Activated T-helper 2 cell treated with anti-CD3 and anti-CD28 coated beads, Interferon-gamma antibody, Interleukin-2, Interleukin-4, amounts not matched to agents 10 μg/mL and 5 μg/mL and 100 μg/mL, durations not matched to agents 14 hours and 24 hours and 36 hours (primary cell): ENCODE results near the gene CDC34. TPM values are rescaled to one million over a fixed set of nuclear protein-coding genes. Genes with fewer than 3 reads are reported as not detected.

ENCODE experiments used
- DNase-seq: peaks from one replicate; pipeline ENCODE4 v3.0.0; 2021; ENCODE audit warnings: low spot score
- H3K27ac Mint-ChIP-seq: one replicate; pipeline ENCODE4 v1.8.0; 2021; ENCODE audit warnings: mixed read lengths
- H3K27me3 Mint-ChIP-seq: one replicate; pipeline ENCODE4 v1.8.0; 2021; ENCODE audit warnings: low read depth, mixed read lengths
- H3K36me3 Mint-ChIP-seq: one replicate; pipeline ENCODE4 v1.8.0; 2021; ENCODE audit warnings: low read depth, mixed read lengths
- H3K4me1 Mint-ChIP-seq: one replicate; pipeline ENCODE4 v1.8.0; 2021; ENCODE audit warnings: low read depth, mixed read lengths
- H3K4me3 Mint-ChIP-seq: one replicate; pipeline ENCODE4 v1.8.0; 2021; ENCODE audit warnings: low read depth, mild to moderate bottlenecking, moderate library complexity, mixed read lengths
- H3K9me3 Mint-ChIP-seq: one replicate; pipeline ENCODE4 v1.8.0; 2021; ENCODE audit warnings: mixed read lengths
- intact Hi-C: fragments of 100-400 bp; cut with micrococcal nuclease; formaldehyde crosslinking; loops from one replicate; pipeline ENCODE4 v1.15.1; 2023
- total RNA-seq: library from RNA; stranded (reverse); gene quantifications from 2 replicates; pipeline ENCODE4 v1.2.3, GENCODE V29; 2022

Gene CDC34
- total RNA-seq, 1 donor from 2014 or later: 53.7 TPM

DNA sequence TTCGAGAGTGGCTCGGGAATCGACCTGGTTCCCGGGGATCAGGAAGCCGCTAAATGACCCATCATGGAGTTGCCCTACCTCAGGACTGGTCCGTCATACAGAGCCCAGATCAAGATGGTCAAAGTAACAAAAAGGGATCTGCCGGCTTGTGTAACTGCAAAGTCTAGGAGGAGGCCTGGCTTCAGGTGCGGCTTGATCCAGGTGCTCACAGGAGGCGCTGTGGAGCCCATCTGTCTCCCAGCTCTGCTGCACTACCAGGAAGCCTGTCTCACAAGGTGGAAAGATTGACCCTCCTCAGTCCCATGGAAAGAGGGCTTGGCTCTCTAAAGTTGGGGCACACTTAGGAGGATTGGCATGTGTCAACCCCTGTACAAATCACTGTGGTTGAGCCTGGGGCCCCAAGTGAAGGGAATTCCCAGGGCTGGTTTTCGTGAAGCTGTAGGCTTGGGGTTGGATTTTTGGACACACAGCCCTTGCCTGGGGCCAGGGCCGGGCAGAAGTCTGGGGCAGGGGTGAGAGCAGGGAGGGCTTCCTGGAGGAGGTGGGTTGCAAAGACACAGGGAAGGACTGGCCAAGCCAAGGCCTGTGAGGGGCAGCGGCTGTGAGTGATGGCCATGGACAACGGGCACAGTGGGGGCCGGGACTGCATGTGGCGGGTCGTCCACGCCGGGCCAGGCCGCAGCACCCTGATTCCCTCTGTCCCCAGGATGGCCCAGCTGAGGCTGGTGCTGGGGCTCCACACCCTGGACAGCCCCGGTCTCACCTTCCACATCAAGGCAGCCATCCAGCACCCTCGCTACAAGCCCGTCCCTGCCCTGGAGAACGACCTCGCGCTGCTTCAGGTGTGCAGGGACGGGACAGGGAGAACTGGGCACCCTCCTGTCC, 16.5 kb downstream of the CDC34 start:
- Mint-ChIP-seq H3K27me3 (no peaks in the 10 kb centered on the region), H3K27ac (no peak overlapping the region)
- no peak for DNase-seq

DNA sequence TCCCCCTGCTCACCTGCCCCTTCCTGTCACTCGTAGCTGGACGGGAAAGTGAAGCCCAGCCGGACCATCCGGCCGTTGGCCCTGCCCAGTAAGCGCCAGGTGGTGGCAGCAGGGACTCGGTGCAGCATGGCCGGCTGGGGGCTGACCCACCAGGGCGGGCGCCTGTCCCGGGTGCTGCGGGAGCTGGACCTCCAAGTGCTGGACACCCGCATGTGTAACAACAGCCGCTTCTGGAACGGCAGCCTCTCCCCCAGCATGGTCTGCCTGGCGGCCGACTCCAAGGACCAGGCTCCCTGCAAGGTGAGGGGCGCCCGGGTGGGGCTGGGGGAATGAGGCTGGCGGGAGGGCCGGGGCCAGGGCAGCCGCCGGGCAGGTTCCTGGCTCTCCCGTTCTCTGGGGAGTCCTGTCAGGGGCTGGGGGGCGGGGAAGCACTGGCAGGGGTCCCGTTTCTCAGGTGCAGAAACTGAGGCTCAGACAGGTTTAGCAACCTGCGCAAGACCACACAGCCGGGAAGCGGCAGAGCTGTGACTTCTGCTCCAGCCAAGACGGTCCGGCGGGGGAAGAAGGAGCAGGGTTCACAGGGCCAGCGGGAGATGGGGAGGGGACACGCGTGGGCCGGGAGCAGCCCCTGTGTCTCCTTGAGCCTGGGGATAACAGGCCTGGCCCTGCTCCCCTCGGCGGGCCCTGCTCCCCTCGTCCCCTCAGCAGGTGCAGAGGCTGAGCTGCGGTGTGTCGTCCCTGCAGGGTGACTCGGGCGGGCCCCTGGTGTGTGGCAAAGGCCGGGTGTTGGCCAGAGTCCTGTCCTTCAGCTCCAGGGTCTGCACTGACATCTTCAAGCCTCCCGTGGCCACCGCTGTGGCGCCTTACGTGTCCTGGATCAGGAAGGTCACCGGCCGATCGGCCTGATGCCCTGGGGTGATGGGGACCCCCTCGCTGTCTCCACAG, 17.6 kb downstream of the CDC34 start:
- no peak overlapping the region for H3K4me3 Mint-ChIP-seq
- no peak overlapping the region for H3K27ac Mint-ChIP-seq
- no peaks in the 10 kb centered on the region for H3K27me3 Mint-ChIP-seq
- peaks cover 8% of the 10 kb centered on the region for H3K36me3 Mint-ChIP-seq
- H3K4me1 Mint-ChIP-seq: peaks cover 6% of the 10 kb centered on the region
- DNase-seq: no peak
- H3K9me3 Mint-ChIP-seq: no peaks in the 10 kb centered on the region
- intact Hi-C loops: no loop called here

More for the DNA sequence above, 16.5 kb downstream of the CDC34 start:
- Mint-ChIP-seq H3K4me3 (no peak overlapping the region), H3K9me3 (no peaks in the 10 kb centered on the region), H3K4me1 (peaks cover 8% of the 10 kb centered on the region), H3K36me3 (peaks cover 11% of the 10 kb centered on the region)
- intact Hi-C loops: no loop called here

DNA sequence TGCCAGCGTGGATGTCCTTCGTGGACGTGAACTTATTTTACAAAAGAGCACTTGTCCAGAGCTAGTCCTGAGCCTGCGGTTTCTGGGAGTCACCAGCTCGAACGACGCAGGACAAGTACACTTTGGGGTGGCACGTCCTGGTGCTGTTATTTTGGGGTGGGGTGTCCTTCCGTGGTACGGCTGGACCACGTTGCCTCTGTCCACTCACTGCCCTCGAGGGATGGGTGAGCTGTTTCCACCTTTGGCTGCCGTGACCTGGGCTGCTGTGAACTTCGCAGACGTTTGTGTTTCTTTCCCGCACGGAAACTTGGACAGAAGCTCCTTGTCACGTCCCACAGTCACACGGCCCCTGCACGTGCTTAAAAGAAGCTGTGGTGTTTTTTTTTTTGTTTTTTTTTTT, 23.3 kb downstream of the CDC34 start:
- H3K27me3 Mint-ChIP-seq: no peaks in the 10 kb centered on the region
- DNase-seq: no peak
- H3K9me3 Mint-ChIP-seq: no peaks in the 10 kb centered on the region
- H3K4me1 Mint-ChIP-seq: no peaks in the 10 kb centered on the region
- intact Hi-C loops: no loop called here
- H3K27ac Mint-ChIP-seq: no peak overlapping the region
- H3K4me3 Mint-ChIP-seq: no peak overlapping the region
- H3K36me3 Mint-ChIP-seq: no peaks in the 10 kb centered on the region

DNA sequence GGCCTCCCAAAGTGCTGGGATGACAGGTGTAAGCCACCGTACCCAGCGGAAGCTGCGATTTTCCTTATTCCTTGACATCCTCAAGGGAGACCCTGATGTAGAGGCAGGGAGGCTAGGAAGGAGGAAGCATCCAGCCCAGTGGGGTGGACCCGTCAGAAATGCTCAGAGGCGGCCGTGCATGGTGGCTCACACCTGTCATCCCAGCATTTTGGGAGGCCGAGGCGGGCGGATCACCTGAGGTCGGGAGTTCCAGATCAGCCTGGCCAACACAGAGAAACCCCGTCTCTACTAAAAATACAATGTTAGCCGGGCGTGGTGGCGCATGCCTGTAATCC, 23.9 kb downstream of the CDC34 start:
- no peaks in the 10 kb centered on the region for H3K9me3 Mint-ChIP-seq
- no peak overlapping the region for H3K4me3 Mint-ChIP-seq
- H3K4me1 Mint-ChIP-seq: no peaks in the 10 kb centered on the region
- no peak overlapping the region for H3K27ac Mint-ChIP-seq
- no peak for DNase-seq
- H3K27me3 Mint-ChIP-seq: no peaks in the 10 kb centered on the region
- intact Hi-C loops: no loop called here
- no peaks in the 10 kb centered on the region for H3K36me3 Mint-ChIP-seq

DNA sequence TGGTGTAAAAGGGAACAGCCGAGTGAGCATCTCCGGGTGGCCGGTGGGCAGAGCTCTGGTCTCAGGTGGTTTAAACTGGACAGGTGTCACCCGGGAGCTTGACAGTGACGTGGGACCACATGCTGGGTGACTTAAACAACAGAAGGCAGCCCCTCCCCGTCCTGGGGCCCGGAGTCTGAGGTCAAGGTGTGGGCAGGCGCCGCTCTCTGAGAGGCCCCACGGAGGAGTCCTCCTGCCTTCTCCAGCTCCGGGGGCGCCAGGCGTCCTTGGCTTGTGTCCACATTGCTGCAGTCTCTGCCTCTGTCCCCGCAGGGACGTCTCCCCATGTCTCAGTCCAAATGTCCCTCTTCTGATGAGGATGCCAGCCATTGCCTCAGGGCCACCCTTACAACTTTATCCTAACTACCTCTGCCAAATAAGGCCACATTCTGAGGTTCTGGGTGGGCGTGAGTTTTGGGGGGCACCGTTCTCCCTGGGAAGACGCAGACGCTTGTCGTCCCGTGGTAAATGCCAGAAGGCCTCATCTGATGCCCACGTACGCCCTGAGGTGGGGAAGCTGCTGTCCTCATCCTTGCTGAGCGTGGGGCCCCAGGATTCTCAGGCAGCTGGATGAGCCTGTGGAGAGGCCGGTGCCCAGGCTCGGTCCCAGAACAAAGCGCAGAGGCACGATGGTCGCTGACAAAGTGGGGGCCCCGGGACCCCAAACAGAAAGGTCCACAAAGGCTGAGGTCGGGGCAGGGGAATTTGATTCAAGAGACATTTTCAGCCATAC, 25.2 kb downstream of the CDC34 start:
- Mint-ChIP-seq H3K27me3 (no peaks in the 10 kb centered on the region), H3K9me3 (no peaks in the 10 kb centered on the region), H3K4me3 (no peak overlapping the region), H3K4me1 (no peaks in the 10 kb centered on the region), H3K27ac (no peak overlapping the region), H3K36me3 (no peaks in the 10 kb centered on the region)
- DNase-seq: no peak
- intact Hi-C loops: no loop called here

DNA sequence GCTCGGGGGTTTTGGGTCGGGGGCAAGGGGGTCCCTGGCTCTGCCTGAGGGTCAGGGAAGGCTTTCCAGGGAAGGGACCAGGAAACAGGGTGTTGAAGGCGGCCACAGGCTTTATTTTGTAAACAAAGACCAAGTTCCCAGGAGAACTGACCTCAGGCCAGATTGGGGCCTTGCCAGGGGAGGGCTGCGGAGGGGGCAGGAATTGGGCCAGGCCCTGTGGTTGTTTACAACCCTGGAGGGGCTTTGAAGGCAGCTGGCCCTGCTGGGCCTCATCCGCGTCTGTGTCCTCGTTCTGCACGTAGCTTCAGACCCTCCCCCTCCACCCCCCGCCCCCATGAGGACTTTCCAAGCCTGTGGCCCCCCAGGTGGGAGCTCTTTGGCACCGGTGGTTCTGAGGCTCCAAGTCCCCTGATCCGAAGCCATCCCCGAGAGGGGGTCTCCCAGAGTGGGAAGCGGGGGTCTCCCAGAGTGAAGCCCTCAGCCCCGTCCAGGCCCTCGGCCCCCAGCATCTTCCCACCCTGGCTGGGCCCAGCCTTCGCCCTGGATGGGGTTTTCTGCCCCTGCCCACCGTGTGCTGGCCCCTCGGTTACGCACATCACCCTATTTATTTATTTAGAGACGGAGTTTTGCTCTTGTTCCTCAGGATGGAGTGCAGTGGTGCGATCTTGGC, 27.3 kb downstream of the CDC34 start:
- intact Hi-C loops: no loop called here
- H3K4me3 Mint-ChIP-seq: no peak overlapping the region

DNA sequence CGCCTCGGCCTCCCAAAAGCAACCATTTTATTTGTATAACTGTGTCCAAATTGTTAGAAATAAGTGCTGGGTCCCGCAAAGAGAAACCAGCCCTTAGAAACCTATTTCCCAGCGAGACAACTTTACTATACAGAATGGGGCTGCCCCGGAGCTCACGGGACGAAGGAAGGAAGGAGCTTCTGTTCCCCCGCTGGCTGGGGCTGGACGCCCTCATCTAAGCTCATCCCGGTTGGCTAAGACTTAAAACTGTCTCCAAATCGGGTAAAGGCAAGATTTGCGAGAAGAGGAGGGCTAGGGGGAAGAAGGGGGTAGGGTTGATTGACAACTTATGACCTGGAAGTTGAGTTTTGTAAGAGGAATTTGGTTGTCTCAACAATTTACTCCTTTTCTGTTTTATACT, 28.6 kb downstream of the CDC34 start:
- Mint-ChIP-seq H3K27me3 (no peaks in the 10 kb centered on the region), H3K4me3 (no peak overlapping the region), H3K27ac (no peak overlapping the region), H3K4me1 (no peaks in the 10 kb centered on the region), H3K9me3 (no peaks in the 10 kb centered on the region), H3K36me3 (no peaks in the 10 kb centered on the region)
- DNase-seq: no peak
- intact Hi-C loops: no loop called here

More for the DNA sequence above, 27.3 kb downstream of the CDC34 start:
- Mint-ChIP-seq H3K9me3 (no peaks in the 10 kb centered on the region), H3K4me1 (no peaks in the 10 kb centered on the region), H3K27me3 (no peaks in the 10 kb centered on the region), H3K27ac (no peak overlapping the region), H3K36me3 (no peaks in the 10 kb centered on the region)
- no peak for DNase-seq

DNA sequence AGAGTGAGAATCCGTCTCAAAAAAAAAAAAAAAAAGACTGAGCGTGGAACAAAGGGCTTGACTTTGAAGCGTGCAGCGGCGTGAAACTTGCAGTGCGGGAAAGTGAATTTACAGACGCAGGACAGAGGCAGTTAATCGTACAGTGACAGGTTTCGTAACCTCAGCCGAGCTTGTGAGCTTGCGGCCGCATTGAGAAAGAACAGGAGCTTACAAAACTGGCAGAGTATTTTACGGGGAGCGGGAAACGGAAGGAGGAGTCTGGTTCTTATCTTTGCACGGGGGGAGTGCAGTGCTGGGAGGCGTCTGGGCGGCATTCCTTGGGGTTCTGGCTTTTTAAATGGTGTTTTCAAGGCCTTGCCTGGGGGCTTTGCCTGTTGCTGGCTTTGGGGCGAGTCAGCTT, 34.8 kb downstream of the CDC34 start:
- DNase-seq: no peak
- no peak overlapping the region for H3K4me3 Mint-ChIP-seq
- intact Hi-C loops: no loop called here
- no peak overlapping the region for H3K27ac Mint-ChIP-seq
- H3K36me3 Mint-ChIP-seq: no peaks in the 10 kb centered on the region
- peaks cover 6% of the 10 kb centered on the region for H3K4me1 Mint-ChIP-seq
- H3K27me3 Mint-ChIP-seq: no peaks in the 10 kb centered on the region
- H3K9me3 Mint-ChIP-seq: no peaks in the 10 kb centered on the region

DNA sequence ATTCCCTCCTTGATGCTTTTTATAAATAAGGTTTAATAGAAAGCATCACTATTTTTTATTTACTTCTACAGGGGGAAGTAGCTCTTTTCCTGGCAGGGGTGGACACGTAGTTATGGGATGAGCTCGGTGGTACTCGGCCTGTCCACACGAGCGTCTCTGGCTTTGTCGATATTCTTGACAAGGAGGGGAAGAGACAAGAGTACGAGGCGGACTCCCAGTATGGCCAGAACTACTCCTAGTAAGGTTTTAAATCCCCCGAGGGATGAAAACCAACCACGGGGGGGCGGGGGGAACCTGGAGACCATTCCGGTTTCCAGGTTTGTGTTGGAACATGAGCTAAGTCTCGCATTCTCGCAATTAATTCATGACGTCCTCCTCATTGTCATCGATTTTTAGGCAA, 35.3 kb downstream of the CDC34 start:
- DNase-seq: no peak
- peaks cover 10% of the 10 kb centered on the region for H3K4me1 Mint-ChIP-seq
- H3K27ac Mint-ChIP-seq: no peak overlapping the region
- intact Hi-C loops: no loop called here
- no peaks in the 10 kb centered on the region for H3K27me3 Mint-ChIP-seq
- H3K9me3 Mint-ChIP-seq: no peaks in the 10 kb centered on the region
- no peak overlapping the region for H3K4me3 Mint-ChIP-seq
- no peaks in the 10 kb centered on the region for H3K36me3 Mint-ChIP-seq

DNA sequence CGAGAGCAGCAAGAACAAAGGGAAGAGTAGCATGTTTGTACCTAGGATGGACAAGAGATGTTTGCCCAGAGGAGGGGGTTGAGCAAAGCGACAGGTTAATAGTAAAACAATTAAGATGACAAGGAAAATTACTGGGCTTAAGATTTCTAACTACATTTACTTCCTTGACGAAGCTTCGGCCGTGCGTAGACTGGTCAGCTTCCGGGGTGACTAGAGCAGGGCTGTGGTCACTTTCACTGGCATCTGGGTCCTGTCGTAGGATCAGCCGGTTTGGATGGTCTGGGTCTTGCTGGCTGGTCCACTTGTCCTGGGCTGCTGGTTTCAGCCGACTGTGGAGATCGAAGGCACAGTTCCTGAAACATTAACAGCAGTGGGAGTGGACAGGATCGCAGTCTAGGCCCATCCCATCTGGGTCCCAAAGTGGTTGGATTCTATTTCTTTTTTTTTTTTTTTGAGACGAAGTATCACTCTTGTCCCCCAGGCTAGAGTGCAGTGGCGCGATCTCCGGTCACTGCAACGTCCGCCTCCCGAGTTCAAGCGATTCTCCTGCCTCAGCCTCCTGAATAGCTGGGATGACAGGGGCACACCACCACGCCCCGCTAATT, 35.8 kb downstream of the CDC34 start:
- intact Hi-C loops: no loop called here
- Mint-ChIP-seq H3K27ac (no peak overlapping the region), H3K9me3 (no peaks in the 10 kb centered on the region), H3K27me3 (no peaks in the 10 kb centered on the region), H3K36me3 (no peaks in the 10 kb centered on the region), H3K4me3 (no peak overlapping the region), H3K4me1 (peaks cover 11% of the 10 kb centered on the region)
- no peak for DNase-seq

DNA sequence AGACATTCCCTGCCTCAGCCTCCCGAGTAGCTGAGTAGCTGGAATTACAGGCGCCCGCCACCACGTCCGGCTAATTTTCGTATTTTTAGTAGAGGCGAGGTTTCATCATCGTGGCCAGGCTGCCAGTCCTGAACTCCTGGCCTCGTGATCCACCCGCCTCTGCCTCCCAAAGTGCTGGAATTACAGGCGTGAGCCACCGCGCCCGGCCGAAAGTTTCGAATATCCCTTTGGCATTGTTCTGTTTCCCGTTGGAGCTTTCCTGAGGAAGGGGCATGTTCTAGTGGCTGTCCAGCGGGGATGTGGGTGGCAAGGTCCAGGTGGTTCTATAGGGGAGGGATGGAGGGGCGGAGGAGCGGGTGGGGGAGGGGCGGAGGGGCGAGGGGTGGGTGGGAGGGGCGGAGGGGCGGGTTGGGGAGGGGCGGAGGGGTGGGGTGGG, 38.7 kb downstream of the CDC34 start:
- intact Hi-C loops: loop anchor here (2.0 kb wide), 1 partner anchor 227 kb away; the partner anchor contains the start of gene PTBP1
- H3K27me3 Mint-ChIP-seq: no peaks in the 10 kb centered on the region
- peak overlapping the region; percentile 44 for H3K4me3 Mint-ChIP-seq
- H3K4me1 Mint-ChIP-seq: peaks cover 22% of the 10 kb centered on the region
- H3K27ac Mint-ChIP-seq: peak overlapping the region; percentile 42
- H3K9me3 Mint-ChIP-seq: no peaks in the 10 kb centered on the region
- DNase-seq: no peak
- peaks cover 7% of the 10 kb centered on the region for H3K36me3 Mint-ChIP-seq
